ENCODE data around the gene VSIG10L2.

GRCh38 chr11:125901872-125902271 is 44.0 kb upstream of the VSIG10L2 start:
- TF ChIP-seq POLR2A (IDR thresholded peaks at IDR 0.05) (no peak), CTCF (IDR thresholded peaks at IDR 0.05) (no peak)
